ENCODE data around the gene ZNF8. TPM values are rescaled to one million over a fixed set of nuclear protein-coding genes. Genes with fewer than 3 reads are reported as not detected.
"Not testable (repeated sequence)": the region's sequence is repeated elsewhere in the genome, so short reads cannot be mapped to it uniquely, and the experiment has no call there.

ZNF8 gene
- total and polyA plus RNA-seq, 2 donors from 2014 or later: 1.3 to 9.0 TPM

DNA sequence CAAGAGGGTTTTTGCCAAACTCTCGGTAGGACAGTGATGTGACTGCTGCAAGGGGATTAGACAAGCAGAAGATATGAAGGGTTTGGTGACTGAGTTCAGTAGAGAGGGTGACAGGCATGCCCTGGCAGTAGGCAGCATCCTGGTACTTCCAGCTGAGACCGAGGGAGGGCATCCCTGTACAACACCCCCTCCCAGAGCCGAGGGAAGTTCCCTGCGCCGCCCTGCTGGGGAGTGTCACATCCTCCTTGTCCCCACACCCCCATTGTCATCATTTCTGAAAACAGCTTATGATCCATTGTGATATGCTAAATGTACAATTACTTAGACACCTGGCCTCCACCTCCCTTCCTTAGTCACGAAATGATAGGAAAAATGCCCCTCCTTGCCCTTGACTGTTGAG, 35.4 kb upstream of the ZNF8 start:
- intact Hi-C loops (cut with DNase I): no loop called here
- FAIRE-seq: no peak
- Histone ChIP-seq H3K36me3 (ENCODE audit: control insufficient read depth in 2 of 3, insufficient read depth in 3 of 3, low read length in 3 of 3) (peaks cover 22 to 59% (median 38%) of the 10 kb centered on the region in 3 donors), H3K9me3 (ENCODE audit: control insufficient read depth in 2 of 3, insufficient read depth in 1 of 3, low read length in 3 of 3) (peaks cover 4 to 55% (median 25%) of the 10 kb centered on the region in 3 donors), H3K27ac (ENCODE audit: low read depth in 2 of 2, low read length in 2 of 2) (no peak overlapping the region), H3K9ac (ENCODE audit: low read length in 3 of 3) (no peak overlapping the region), H3K4me3 (ENCODE audit: low read length in 3 of 3) (no peak overlapping the region), H3K4me1 (ENCODE audit: control insufficient read depth in 2 of 3, insufficient read depth in 2 of 3, low read depth in 1 of 3, low read length in 3 of 3) (no peaks in the 10 kb centered on the region), H3K27me3 (ENCODE audit: control insufficient read depth, insufficient read depth, low read length) (no peaks in the 10 kb centered on the region)
- DNase-seq: no peak
- TF ChIP-seq, protein P1, sequence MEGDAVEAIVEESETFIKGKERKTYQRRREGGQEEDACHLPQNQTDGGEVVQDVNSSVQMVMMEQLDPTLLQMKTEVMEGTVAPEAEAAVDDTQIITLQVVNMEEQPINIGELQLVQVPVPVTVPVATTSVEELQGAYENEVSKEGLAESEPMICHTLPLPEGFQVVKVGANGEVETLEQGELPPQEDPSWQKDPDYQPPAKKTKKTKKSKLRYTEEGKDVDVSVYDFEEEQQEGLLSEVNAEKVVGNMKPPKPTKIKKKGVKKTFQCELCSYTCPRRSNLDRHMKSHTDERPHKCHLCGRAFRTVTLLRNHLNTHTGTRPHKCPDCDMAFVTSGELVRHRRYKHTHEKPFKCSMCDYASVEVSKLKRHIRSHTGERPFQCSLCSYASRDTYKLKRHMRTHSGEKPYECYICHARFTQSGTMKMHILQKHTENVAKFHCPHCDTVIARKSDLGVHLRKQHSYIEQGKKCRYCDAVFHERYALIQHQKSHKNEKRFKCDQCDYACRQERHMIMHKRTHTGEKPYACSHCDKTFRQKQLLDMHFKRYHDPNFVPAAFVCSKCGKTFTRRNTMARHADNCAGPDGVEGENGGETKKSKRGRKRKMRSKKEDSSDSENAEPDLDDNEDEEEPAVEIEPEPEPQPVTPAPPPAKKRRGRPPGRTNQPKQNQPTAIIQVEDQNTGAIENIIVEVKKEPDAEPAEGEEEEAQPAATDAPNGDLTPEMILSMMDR (IDR thresholded peaks at IDR 0.05; ENCODE audit: borderline replicate concordance, extremely low read depth, insufficient read depth): no peak

DNA sequence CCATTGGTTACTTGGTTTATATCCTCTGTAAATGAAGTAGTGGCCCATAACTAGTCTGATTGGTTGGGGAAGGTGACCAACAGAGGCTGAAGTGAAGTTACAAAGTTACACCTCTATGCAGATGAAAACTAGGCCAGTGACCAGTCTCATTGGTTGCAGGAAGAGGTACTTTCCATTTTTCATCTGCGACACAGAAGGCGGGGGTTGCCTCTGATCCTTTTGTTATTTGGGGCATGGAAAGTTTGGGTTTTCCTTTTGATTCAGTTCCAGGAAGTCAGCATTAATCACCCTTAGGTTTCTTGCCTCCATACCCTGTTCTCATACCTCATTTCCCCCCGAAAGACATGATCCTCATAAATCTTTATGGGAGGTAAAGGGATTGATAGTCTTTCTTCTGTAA, 29.9 kb upstream of the ZNF8 start:
- H3K4me1 ChIP-seq (ENCODE audit: control insufficient read depth in 2 of 3, insufficient read depth in 2 of 3, low read depth in 1 of 3, low read length in 3 of 3): no peaks in the 10 kb centered on the region
- H3K9me3 ChIP-seq (ENCODE audit: control insufficient read depth in 2 of 3, insufficient read depth in 1 of 3, low read length in 3 of 3): peaks cover 11 to 81% (median 46%) of the 10 kb centered on the region in 3 donors
- FAIRE-seq (no peak), DNase-seq (no peak)
- no peak overlapping the region for H3K9ac ChIP-seq (ENCODE audit: low read length in 3 of 3)
- intact Hi-C loops (cut with DNase I): no loop called here
- H3K36me3 ChIP-seq (ENCODE audit: control insufficient read depth in 2 of 3, insufficient read depth in 3 of 3, low read length in 3 of 3): peaks cover 37 to 83% (median 64%) of the 10 kb centered on the region in 3 donors
- TF ChIP-seq, protein P1 (IDR thresholded peaks at IDR 0.05; ENCODE audit: borderline replicate concordance, extremely low read depth, insufficient read depth): no peak
- no peaks in the 10 kb centered on the region for H3K27me3 ChIP-seq (ENCODE audit: control insufficient read depth, insufficient read depth, low read length)
- peak overlapping the region in 1 of 3 donors; percentile 3 for H3K4me3 ChIP-seq (ENCODE audit: low read length in 3 of 3)
- H3K27ac ChIP-seq (ENCODE audit: low read depth in 2 of 2, low read length in 2 of 2): no peak overlapping the region

DNA sequence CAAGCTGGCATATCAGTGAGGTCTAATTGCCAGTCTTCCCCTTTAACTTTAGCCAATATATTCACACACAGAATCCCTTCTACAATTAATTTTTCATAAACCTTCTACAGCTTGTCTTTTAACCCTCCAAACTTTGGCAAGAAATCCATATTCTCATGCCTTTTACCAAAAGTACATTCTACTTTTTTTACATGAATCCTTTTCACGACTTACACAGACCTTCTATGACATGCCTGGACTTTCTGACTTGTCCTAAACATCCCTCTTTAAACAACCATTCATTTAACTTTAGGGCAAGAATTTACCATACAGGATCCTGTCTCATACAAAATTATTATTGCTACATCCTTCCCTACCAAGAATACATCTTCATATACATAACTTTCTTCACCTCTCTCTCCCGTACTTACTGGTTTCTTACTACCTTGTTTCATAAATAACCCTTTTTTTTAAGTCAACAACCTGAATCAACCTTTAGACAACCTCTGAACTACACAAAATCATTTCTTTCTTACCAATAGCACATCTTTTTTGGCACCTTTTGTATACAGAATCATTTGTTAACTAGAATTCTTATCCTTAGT, 26.6 kb upstream of the ZNF8 start:
- no peak overlapping the region for H3K4me3 ChIP-seq (ENCODE audit: low read length in 3 of 3)
- H3K27ac ChIP-seq (ENCODE audit: low read depth in 2 of 2, low read length in 2 of 2): no peak overlapping the region
- TF ChIP-seq, protein P1 (IDR thresholded peaks at IDR 0.05; ENCODE audit: borderline replicate concordance, extremely low read depth, insufficient read depth): no peak
- peaks cover 16 to 90% (median 45%) of the 10 kb centered on the region in 3 donors for H3K9me3 ChIP-seq (ENCODE audit: control insufficient read depth in 2 of 3, insufficient read depth in 1 of 3, low read length in 3 of 3)
- no peak overlapping the region for H3K9ac ChIP-seq (ENCODE audit: low read length in 3 of 3)
- intact Hi-C loops (cut with DNase I): loop anchor here (10.0 kb wide), 1 partner anchor 47 kb away; no protein-coding TSS in a partner anchor
- H3K36me3 ChIP-seq (ENCODE audit: control insufficient read depth in 2 of 3, insufficient read depth in 3 of 3, low read length in 3 of 3): peaks cover 35 to 76% (median 56%) of the 10 kb centered on the region in 3 donors
- H3K4me1 ChIP-seq (ENCODE audit: control insufficient read depth in 2 of 3, insufficient read depth in 2 of 3, low read depth in 1 of 3, low read length in 3 of 3): no peaks in the 10 kb centered on the region
- FAIRE-seq: no peak
- H3K27me3 ChIP-seq (ENCODE audit: control insufficient read depth, insufficient read depth, low read length): no peaks in the 10 kb centered on the region
- peak in 2 of 5 donors; percentile 34 to 48 for DNase-seq

DNA sequence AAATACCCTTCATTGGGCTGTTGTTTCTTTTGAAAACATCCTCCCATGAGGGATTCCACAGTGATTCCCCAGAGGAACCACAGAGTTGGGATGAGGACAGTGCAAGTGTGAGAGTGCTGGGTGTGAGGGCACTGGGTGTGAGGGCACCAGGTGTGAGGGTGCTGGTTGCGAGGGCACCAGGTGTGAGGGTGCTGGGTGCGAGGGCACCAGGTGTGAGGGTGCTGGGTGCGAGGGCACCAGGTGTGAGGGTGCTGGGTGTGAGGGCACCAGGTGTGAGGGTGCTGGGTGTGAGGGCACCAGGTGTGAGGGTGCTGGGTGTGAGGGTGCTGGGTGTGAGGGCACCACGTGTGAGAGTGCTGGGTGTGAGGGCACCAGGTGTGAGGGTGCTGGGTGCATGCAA, 20.5 kb upstream of the ZNF8 start:
- not testable (repeated sequence) for H3K27ac ChIP-seq (ENCODE audit: low read depth in 2 of 2, low read length in 2 of 2); DNase-seq; H3K27me3 ChIP-seq (ENCODE audit: control insufficient read depth, insufficient read depth, low read length); H3K9ac ChIP-seq (ENCODE audit: low read length in 3 of 3); H3K4me1 ChIP-seq (ENCODE audit: control insufficient read depth in 2 of 3, insufficient read depth in 2 of 3, low read depth in 1 of 3, low read length in 3 of 3); FAIRE-seq; H3K4me3 ChIP-seq (ENCODE audit: low read length in 3 of 3)
- H3K36me3 ChIP-seq (ENCODE audit: control insufficient read depth in 2 of 3, insufficient read depth in 3 of 3, low read length in 3 of 3): peaks cover 35 to 73% (median 44%) of the 10 kb centered on the region in 3 donors
- intact Hi-C loops (cut with DNase I): loop anchor here (10.0 kb wide), 1 partner anchor 53 kb away; no protein-coding TSS in a partner anchor
- peaks cover 27 to 96% (median 67%) of the 10 kb centered on the region in 3 donors for H3K9me3 ChIP-seq (ENCODE audit: control insufficient read depth in 2 of 3, insufficient read depth in 1 of 3, low read length in 3 of 3)
